GM12875 (cell line): ENCODE data around the gene FAM237B.

Source experiments
- H3K4me3 ChIP-seq: one replicate; pipeline ENCODE4 v1.5.1; 2011; ENCODE audit warnings: low read depth, low read length, control low read depth
- TF ChIP-seq, protein P1 (sequence below): IDR thresholded peaks from 2 replicates; pipeline ENCODE4 v1.5.1; 2011; ENCODE audit warnings: low read depth, mild to moderate bottlenecking, control low read depth, inconsistent platforms, low read length, moderate library complexity, borderline replicate concordance; ENCODE audit not compliant: insufficient read depth

FAM237B gene

DNA sequence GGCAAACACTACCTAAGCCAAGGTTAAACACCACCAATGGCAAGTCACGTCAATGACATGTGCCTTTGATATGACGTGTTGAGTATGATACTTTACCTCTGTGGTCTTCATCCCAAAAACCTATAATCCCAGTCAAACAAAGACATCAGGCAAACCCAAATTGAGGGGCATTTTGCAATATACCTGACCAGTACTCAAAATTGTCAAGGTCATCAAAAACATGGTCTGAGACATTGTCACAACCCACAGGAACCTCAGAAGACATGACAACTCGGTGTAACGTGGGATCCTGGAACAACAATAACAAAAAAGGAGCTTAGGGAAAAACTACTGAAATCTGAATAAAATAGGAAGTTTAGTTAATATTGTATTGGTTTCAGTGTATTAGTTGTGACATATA, 7.2 kb downstream of the FAM237B start:
- TF ChIP-seq, protein P1, sequence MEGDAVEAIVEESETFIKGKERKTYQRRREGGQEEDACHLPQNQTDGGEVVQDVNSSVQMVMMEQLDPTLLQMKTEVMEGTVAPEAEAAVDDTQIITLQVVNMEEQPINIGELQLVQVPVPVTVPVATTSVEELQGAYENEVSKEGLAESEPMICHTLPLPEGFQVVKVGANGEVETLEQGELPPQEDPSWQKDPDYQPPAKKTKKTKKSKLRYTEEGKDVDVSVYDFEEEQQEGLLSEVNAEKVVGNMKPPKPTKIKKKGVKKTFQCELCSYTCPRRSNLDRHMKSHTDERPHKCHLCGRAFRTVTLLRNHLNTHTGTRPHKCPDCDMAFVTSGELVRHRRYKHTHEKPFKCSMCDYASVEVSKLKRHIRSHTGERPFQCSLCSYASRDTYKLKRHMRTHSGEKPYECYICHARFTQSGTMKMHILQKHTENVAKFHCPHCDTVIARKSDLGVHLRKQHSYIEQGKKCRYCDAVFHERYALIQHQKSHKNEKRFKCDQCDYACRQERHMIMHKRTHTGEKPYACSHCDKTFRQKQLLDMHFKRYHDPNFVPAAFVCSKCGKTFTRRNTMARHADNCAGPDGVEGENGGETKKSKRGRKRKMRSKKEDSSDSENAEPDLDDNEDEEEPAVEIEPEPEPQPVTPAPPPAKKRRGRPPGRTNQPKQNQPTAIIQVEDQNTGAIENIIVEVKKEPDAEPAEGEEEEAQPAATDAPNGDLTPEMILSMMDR: no peak
- H3K4me3 ChIP-seq: no peak overlapping the region

DNA sequence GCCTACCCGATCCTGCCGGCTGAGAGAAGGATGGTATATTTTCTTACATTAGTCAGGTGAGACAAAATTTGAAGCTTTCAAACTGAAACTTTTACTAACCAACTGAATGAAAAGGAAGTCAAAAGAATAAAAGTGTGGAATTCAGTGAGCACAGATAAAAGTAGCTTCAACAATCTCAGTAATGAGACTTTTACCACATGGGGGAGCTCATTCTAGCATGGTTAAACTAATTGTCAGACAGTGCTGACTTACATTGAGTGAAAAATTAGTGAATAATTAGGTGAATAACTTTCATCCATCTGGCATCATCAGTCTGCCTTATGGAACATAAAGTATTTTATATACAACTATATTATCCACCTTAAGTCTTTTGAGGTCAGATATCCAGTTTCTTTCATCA, 8.4 kb downstream of the FAM237B start:
- no peak overlapping the region for H3K4me3 ChIP-seq
- TF ChIP-seq, protein P1: no peak

DNA sequence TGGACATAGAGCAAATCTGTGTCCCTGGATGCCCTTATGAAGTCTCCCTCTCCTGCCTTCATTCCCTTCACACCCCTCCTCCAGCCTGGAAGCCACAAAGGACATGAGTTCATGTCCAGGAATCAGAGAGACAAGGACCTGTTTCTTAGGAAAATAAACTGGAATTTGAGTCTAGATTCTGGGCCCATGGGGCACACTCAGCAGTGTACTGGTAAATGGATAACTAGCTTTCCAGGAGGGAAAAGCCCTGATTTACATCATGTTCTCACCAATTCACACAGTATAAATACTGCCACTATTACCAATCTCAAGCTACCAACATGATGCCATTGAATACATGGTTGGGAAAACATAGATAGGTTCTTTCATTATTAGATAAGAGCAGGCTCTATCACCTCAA, 9.9 kb downstream of the FAM237B start:
- TF ChIP-seq, protein P1: no peak
- no peak overlapping the region for H3K4me3 ChIP-seq

DNA sequence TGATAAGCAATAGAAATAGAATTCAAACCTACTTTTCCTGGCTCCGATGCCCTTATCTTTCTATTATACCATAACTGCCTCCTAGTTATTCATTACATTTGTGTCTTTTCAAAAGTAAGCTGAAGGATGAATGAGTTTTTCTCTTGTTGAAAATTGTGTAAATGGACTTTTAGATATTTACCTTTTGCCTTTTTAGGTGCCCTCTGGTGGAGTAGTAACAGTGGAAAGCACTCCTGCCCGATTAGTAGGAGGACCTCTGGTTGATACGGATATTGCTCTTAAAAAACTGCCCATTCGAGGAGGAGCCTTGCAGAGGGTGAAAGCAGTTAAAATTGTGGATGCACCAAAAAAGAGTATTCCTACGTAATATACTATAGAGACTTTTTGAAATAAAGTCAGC, 11.2 kb downstream of the FAM237B start:
- no peak overlapping the region for H3K4me3 ChIP-seq
- TF ChIP-seq, protein P1: no peak

DNA sequence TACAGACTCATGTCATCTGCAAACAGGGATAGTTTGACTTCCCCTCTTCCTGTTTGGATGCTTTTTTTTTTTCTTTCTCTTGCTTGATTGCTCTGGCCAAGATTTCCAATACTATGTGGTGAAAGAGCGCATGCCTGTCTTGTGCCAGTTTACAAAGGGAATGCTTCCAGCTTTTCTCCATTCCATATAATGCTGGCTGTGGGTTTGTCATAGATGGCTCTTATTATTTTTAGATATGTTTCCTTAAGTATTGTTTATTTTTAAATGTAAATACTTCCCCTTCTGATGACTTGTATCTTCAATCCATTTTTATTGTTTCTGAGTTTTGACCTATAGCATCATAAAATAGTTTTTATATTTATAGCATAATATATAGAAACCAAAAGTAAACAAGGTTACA, 17.9 kb downstream of the FAM237B start:
- TF ChIP-seq, protein P1: no peak
- no peak overlapping the region for H3K4me3 ChIP-seq

DNA sequence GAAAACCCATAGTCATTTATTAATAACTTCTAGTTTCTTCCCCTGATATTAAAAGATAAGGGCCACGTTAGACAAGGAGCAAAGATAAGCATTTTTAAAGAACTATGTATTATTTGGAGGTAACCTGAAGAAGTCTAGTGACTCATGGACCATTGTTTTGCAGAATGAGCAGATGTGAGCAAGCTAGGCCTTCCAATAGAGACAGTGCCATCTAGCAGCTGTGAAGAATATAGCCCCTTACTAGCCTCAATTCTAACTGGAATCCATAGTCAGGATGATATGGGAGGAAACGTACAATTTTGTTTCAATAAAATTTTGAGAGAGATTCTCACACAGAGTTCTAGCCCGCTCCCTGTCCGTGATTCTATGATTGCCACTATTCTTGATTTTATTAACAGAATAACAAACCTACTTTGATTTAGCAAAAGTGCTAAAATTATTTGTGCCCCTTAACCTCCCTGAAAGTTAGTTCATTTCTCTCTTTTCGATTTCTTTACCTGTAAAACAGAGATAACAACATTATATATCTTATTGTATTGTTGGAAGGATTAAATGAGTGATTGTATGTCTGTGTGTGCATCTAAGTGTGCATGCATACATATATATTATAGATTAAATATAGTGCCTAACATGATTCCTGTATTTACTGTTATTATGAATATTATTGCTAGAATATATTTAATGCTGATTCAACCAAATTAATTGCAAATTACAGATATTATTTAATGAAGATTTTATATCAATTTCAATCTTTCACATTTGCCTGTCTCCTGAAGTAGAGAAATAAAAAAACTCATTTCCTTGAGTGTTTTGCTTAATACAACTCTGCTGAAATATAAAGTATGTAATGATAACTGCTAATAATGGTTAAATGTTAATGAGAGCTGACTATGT, 22.7 kb downstream of the FAM237B start:
- H3K4me3 ChIP-seq: no peak overlapping the region
- TF ChIP-seq, protein P1: peak; percentile 49; the same call in 1 of the 2 replicates
